Endothelial cell (in vitro differentiated cells): Measurements from ENCODE around the gene FRMD8. TPM values are rescaled to one million over a fixed set of nuclear protein-coding genes. Genes with fewer than 3 reads are reported as not detected.
A peak's percentile ranks its signal among the peaks of the same experiment; 100 is the strongest.

Source experiments
- DNase-seq: peaks from one replicate; pipeline ENCODE4 v3.0.0; 2021; ENCODE audit warnings: low spot score
- H3K27ac Mint-ChIP-seq: one replicate; pipeline ENCODE4 v1.8.0; 2021; ENCODE audit warnings: mixed read lengths, inconsistent platforms; ENCODE audit not compliant: unreplicated experiment
- H3K27me3 Mint-ChIP-seq: one replicate; pipeline ENCODE4 v1.8.0; 2021; ENCODE audit warnings: mild to moderate bottlenecking, moderate library complexity, mixed read lengths, inconsistent platforms; ENCODE audit not compliant: unreplicated experiment
- H3K36me3 Mint-ChIP-seq: one replicate; pipeline ENCODE4 v1.8.0; 2021; ENCODE audit warnings: mild to moderate bottlenecking, low read depth, mixed read lengths, inconsistent platforms; ENCODE audit not compliant: unreplicated experiment
- H3K4me1 Mint-ChIP-seq: one replicate; pipeline ENCODE4 v1.8.0; 2021; ENCODE audit warnings: mild to moderate bottlenecking, mixed read lengths, inconsistent platforms; ENCODE audit not compliant: unreplicated experiment
- H3K4me3 Mint-ChIP-seq: one replicate; pipeline ENCODE4 v1.8.0; 2021; ENCODE audit warnings: mild to moderate bottlenecking, mixed read lengths, inconsistent platforms; ENCODE audit not compliant: unreplicated experiment
- H3K9me3 Mint-ChIP-seq: one replicate; pipeline ENCODE4 v1.8.0; 2021; ENCODE audit warnings: mixed read lengths, inconsistent platforms; ENCODE audit not compliant: unreplicated experiment
- total RNA-seq: library from RNA; stranded (reverse); fragmentation: NEBNext Ultra II Directional; extraction: Animal tissue kit (Norgen Biotek cat#: 25700); gene quantifications from one replicate; pipeline ENCODE4 v1.2.1, GENCODE V29; 2021; ENCODE audit not compliant: unreplicated experiment
- TF ChIP-seq, protein P1 (sequence below): fragments of 200-600 bp; sonication (generic); IDR thresholded peaks from one replicate; pipeline ENCODE4 v1.5.0; 2021; ENCODE audit warnings: antibody characterized with exemption; ENCODE audit not compliant: unreplicated experiment

Gene FRMD8
- total RNA-seq, 1 donor from 2014 or later: 76.0 TPM

DNA sequence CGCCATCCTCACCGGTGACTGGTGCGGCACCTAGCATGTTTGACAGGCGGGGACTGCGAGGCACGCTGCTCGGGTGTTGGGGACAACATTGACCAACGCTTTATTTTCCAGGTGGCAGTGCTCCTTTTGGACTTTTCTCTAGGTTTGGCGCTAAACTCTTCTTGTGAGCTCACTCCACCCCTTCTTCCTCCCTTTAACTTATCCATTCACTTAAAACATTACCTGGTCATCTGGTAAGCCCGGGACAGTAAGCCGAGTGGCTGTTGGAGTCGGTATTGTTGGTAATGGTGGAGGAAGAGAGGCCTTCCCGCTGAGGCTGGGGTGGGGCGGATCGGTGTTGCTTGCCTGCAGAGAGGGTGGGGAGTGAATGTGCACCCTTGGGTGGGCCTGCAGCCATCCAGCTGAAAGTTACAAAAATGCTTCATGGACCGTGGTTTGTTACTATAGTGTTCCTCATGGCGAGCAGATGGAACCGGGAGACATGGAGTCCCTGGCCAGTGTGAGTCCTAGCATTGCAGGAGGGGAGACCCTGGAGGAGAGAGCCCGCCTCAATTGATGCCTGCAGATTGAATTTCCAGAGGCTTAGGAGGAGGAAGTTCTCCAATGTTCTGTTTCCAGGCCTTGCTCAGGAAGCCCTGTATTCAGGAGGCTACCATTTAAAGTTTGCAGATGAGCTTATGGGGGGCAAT, 37.2 kb downstream of the FRMD8 start:
- DNase-seq: no peak
- Mint-ChIP-seq H3K9me3 (no peaks in the 10 kb centered on the region), H3K27ac (peak overlapping the region; percentile 86), H3K4me3 (peak overlapping the region; percentile 86), H3K27me3 (peaks cover 27% of the 10 kb centered on the region), H3K4me1 (peaks cover 81% of the 10 kb centered on the region), H3K36me3 (peaks cover 4% of the 10 kb centered on the region)
- TF ChIP-seq, protein P1, sequence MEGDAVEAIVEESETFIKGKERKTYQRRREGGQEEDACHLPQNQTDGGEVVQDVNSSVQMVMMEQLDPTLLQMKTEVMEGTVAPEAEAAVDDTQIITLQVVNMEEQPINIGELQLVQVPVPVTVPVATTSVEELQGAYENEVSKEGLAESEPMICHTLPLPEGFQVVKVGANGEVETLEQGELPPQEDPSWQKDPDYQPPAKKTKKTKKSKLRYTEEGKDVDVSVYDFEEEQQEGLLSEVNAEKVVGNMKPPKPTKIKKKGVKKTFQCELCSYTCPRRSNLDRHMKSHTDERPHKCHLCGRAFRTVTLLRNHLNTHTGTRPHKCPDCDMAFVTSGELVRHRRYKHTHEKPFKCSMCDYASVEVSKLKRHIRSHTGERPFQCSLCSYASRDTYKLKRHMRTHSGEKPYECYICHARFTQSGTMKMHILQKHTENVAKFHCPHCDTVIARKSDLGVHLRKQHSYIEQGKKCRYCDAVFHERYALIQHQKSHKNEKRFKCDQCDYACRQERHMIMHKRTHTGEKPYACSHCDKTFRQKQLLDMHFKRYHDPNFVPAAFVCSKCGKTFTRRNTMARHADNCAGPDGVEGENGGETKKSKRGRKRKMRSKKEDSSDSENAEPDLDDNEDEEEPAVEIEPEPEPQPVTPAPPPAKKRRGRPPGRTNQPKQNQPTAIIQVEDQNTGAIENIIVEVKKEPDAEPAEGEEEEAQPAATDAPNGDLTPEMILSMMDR: no peak

DNA sequence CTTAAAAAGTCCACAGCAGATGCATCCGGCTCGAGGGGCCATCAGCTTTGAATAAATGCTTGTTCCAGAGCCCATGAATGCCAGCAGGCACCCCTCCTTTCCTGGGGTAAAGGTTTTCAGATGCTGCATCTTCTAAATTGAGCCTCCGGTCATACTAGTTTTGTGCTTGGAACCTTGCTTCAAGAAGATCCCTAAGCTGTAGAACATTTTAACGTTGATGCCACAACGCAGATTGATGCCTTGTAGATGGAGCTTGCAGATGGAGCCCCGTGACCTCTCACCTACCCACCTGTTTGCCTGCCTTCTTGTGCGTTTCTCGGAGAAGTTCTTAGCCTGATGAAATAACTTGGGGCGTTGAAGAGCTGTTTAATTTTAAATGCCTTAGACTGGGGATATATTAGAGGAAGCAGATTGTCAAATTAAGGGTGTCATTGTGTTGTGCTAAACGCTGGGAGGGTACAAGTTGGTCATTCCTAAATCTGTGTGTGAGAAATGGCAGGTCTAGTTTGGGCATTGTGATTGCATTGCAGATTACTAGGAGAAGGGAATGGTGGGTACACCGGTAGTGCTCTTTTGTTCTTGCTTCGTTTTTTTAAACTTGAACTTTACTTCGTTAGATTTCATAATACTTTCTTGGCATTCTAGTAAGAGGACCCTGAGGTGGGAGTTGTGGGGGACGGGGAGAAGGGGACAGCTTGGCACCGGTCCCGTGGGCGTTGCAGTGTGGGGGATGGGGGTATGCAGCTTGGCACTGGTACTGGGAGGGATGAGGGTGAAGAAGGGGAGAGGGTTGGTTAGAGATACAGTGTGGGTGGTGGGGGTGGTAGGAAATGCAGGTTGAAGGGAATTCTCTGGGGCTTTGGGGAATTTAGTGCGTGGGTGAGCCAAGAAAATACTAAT, 38.0 kb downstream of the FRMD8 start:
- H3K9me3 Mint-ChIP-seq: no peaks in the 10 kb centered on the region
- TF ChIP-seq, protein P1: no peak
- peaks cover 77% of the 10 kb centered on the region for H3K4me1 Mint-ChIP-seq
- H3K36me3 Mint-ChIP-seq: peaks cover 4% of the 10 kb centered on the region
- peak overlapping the region; percentile 49 for H3K4me3 Mint-ChIP-seq
- H3K27me3 Mint-ChIP-seq: peaks cover 22% of the 10 kb centered on the region
- H3K27ac Mint-ChIP-seq: peak overlapping the region; percentile 5
- DNase-seq: no peak

DNA sequence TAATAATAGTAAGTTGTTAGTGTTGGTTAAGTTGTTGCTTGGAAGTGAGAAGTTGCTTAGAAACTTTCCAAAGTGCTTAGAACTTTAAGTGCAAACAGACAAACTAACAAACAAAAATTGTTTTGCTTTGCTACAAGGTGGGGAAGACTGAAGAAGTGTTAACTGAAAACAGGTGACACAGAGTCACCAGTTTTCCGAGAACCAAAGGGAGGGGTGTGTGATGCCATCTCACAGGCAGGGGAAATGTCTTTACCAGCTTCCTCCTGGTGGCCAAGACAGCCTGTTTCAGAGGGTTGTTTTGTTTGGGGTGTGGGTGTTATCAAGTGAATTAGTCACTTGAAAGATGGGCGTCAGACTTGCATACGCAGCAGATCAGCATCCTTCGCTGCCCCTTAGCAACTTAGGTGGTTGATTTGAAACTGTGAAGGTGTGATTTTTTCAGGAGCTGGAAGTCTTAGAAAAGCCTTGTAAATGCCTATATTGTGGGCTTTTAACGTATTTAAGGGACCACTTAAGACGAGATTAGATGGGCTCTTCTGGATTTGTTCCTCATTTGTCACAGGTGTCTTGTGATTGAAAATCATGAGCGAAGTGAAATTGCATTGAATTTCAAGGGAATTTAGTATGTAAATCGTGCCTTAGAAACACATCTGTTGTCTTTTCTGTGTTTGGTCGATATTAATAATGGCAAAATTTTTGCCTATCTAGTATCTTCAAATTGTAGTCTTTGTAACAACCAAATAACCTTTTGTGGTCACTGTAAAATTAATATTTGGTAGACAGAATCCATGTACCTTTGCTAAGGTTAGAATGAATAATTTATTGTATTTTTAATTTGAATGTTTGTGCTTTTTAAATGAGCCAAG, 38.9 kb downstream of the FRMD8 start:
- DNase-seq: no peak
- Mint-ChIP-seq H3K27ac (no peak overlapping the region), H3K4me3 (peak overlapping the region; percentile 49), H3K27me3 (peaks cover 22% of the 10 kb centered on the region), H3K4me1 (peaks cover 77% of the 10 kb centered on the region), H3K9me3 (no peaks in the 10 kb centered on the region), H3K36me3 (peaks cover 4% of the 10 kb centered on the region)
- TF ChIP-seq, protein P1: no peak

DNA sequence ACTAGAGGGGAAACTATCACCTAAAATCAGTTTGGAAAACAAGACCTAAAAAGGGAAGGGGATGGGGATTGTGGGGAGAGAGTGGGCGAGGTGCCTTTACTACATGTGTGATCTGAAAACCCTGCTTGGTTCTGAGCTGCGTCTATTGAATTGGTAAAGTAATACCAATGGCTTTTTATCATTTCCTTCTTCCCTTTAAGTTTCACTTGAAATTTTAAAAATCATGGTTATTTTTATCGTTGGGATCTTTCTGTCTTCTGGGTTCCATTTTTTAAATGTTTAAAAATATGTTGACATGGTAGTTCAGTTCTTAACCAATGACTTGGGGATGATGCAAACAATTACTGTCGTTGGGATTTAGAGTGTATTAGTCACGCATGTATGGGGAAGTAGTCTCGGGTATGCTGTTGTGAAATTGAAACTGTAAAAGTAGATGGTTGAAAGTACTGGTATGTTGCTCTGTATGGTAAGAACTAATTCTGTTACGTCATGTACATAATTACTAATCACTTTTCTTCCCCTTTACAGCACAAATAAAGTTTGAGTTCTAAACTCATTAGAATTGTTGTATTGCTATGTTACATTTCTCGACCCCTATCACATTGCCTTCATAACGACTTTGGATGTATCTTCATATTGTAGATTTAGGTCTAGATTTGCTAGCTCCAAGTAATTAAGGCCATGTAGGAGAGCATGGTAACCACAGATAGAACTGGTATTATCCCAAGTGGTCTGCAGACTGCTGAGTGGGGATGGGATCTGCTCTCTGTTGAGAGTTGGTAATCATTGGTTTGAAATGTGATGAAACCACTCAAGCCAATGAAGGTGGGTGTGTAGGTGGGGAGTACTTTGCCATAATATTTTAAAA, 39.8 kb downstream of the FRMD8 start:
- Mint-ChIP-seq H3K27ac (no peak overlapping the region), H3K36me3 (peaks cover 4% of the 10 kb centered on the region), H3K9me3 (no peaks in the 10 kb centered on the region), H3K4me3 (peak overlapping the region; percentile 52), H3K4me1 (peaks cover 71% of the 10 kb centered on the region), H3K27me3 (peaks cover 20% of the 10 kb centered on the region)
- DNase-seq: no peak
- TF ChIP-seq, protein P1: no peak
